HFF-Myc (cell line): ENCODE measurements around the gene PAK4.

Experiments used
- DNase-seq: peaks from one replicate; pipeline ENCODE4 v3.0.0-alpha.2; 2011; ENCODE audit warnings: low read depth; ENCODE audit errors: extremely low read depth
- H3K4me3 ChIP-seq: replicated peaks from 2 replicates; pipeline ENCODE4 v1.5.1; 2011; ENCODE audit warnings: low read depth, mild to moderate bottlenecking, control low read depth, low read length
- TF ChIP-seq, protein P1 (sequence below): IDR thresholded peaks from 2 replicates; pipeline ENCODE4 v1.5.1; 2012; ENCODE audit warnings: mild to moderate bottlenecking, low read depth, low read length, control low read depth; ENCODE audit errors: missing control alignments

PAK4 gene

DNA sequence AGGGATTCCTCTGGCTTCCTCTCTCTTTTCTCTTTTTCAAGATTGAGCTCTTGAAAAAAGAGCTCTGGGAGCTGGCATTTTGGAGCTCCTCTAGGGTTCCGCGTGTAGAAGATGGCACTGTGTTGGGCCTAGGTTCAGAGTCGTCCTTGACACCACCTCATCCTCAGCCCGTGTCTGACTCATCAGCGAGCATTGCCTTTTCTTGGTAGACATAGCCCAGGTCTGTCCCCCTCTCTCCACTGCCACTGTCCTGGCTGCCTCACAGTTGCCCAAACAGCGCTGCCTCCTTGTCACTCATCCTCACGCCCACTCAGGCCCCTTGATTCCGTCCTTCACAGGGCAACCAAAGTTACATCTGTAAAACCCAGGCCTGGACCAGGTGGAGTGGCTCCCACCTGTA lies 24.6 kb downstream of the PAK4 start:
- TF ChIP-seq, protein P1, sequence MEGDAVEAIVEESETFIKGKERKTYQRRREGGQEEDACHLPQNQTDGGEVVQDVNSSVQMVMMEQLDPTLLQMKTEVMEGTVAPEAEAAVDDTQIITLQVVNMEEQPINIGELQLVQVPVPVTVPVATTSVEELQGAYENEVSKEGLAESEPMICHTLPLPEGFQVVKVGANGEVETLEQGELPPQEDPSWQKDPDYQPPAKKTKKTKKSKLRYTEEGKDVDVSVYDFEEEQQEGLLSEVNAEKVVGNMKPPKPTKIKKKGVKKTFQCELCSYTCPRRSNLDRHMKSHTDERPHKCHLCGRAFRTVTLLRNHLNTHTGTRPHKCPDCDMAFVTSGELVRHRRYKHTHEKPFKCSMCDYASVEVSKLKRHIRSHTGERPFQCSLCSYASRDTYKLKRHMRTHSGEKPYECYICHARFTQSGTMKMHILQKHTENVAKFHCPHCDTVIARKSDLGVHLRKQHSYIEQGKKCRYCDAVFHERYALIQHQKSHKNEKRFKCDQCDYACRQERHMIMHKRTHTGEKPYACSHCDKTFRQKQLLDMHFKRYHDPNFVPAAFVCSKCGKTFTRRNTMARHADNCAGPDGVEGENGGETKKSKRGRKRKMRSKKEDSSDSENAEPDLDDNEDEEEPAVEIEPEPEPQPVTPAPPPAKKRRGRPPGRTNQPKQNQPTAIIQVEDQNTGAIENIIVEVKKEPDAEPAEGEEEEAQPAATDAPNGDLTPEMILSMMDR, result no peak
- no peak for DNase-seq
- H3K4me3 ChIP-seq, result no peak overlapping the region

DNA sequence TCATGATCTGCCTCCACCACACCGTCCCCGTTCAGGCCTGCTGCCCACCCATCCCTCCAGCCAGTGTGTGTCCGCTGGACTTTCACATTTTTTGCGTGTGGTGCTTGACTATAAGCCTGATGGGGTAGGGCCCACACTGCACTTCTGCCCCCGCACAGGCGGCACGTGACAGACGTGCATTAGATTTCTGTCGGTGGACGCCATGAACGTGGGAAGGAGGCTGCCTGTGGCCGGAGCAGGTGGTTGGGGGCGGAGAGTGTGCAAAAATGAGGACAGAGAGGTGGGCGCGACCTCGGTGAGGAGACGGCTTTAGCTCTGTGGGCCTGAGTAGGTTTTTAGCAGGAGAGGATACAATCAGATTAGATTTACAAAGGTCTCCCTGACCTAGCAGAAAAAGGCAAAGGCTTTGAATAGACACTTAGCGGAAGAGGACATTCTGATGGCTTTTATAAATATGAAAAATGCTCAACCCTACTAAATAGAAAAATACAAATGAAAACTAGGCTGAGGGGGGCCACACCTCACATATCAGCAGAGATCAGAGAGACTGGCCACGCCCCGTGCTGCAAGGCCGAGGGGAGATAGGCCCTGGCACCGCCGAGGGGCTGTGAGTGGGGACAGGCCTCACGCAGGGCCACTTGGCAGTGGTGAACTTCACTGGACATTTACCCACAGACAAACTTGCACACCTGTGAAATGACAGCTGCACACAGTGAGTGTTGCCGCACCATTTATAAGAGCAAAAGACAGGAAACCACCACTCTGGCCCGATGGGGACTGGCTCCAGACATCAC lies 25.4 kb downstream of the PAK4 start:
- no peak overlapping the region for H3K4me3 ChIP-seq
- TF ChIP-seq, protein P1, result no peak
- no peak for DNase-seq

GRCh38 chr19:39152066-39152465 lies 26.5 kb downstream of the PAK4 start:
- TF ChIP-seq, protein P1, result no peak
- no peak for DNase-seq
- H3K4me3 ChIP-seq, result no peak overlapping the region

DNA sequence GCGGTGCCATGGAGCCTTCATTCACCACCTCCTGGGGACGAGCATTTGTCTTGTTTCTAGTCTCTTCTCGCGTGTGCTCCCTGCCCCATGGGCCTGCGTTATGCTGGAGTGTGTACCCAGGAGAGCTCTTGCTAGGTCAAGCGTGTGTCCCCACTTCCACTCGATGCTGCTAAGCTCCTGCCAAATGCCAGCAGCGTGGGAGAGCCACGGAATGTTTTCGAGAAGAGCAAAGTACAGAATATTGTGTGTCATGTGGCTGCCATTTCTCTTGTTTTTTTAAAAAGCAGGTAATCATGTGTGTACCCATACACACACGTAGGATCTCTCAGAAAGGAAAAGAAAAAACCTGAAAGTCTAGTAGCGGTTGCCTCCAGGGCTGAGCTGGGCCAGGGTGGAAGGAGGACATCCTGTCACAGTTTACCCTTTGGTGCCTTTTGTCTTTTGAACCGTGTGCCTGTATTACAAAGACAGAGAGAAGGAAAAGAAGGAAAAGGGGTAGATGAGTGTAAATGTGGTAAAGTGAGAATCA lies 28.6 kb downstream of the PAK4 start:
- no peak overlapping the region for H3K4me3 ChIP-seq
- DNase-seq, result no peak
- TF ChIP-seq, protein P1, result no peak

DNA sequence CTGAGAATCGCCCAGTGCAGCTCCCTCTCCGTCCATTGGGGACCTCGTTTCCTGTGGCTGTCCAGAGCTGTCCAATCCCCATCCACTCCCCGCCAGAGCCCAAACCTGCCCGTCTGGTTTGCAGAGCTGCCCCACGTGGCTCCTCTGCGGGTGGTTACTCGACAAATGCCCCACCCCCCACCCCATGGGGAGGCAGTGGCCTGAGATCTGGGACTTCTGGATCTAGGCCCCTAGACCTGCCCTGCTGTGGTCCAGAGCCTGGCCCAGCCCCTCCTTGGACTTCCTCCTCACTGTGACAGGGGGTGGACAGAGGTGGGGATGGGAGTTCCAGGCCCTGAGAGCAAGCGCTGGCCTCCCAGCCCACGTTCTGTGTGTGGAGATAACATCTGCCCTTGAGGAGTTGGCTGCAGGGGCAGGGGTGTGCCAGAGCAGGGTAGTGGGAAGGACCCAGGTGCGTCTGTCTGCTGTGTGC lies 29.1 kb downstream of the PAK4 start:
- no peak for DNase-seq
- TF ChIP-seq, protein P1, result no peak

DNA sequence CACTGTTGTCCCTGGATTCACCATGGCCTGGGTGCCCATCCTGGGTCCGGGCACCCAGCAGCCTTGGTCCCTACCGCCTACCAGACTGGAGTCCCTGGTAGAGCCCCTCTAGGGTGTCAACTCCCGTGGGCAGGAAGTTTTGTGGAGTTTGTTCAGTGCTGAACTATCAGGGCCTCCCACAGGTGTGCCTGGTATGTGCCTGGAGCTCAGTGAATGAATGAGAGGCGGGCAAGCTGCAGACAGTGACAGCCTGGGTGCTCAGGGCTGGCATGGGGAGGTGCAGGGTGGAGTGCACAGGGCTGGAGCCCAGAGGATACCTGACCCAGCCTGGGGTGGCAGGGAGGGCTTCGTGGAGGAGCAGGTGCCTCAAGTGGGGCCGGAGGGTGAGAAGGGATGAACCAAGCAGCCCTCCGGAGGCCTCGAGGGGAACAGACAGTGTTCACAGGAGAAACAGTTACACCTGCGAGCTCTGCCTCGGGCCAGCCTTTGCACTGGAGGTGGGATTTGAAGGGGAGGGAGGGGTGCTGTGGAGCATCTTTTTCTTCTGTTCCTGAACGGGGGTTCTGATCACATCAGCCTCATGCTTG lies 29.6 kb downstream of the PAK4 start:
- no peak for DNase-seq
- H3K4me3 ChIP-seq, result no peak overlapping the region
- TF ChIP-seq, protein P1, result no peak

More for the DNA sequence above, 29.1 kb downstream of the PAK4 start:
- no peak overlapping the region for H3K4me3 ChIP-seq
